ENCODE data around the gene NAB1.

NAB1 gene

DNA sequence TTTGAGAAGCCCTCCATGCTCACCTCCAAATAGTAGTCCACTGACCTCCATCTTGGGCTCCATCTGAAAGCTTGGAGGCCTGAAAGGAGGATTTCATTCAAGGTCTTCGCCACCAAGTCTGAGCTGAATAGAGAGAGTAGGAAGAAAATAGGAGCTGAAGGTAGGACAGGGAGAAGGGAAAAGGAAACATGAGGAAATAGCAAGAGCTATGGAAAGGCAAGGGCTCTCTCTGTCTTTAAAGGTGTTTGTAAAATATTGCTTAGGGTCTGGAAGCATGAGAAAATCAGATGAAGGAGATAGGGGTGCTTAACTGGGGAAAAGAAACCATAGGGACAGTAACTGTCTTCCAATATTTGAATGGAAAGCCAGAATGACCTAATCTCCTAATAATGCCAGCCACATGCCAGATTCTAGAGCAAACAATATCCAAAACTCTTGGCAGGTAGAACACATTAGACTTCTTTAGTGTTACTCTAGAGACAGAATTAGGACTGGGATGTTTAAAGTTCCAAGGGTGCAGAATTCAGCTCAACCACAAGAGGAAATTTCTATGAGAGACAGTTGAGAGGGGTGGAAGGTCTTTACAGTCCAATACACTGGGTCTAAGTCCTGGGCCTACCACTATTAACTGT lies 67.4 kb downstream of the NAB1 start:
- DNase-seq, result no peak

DNA sequence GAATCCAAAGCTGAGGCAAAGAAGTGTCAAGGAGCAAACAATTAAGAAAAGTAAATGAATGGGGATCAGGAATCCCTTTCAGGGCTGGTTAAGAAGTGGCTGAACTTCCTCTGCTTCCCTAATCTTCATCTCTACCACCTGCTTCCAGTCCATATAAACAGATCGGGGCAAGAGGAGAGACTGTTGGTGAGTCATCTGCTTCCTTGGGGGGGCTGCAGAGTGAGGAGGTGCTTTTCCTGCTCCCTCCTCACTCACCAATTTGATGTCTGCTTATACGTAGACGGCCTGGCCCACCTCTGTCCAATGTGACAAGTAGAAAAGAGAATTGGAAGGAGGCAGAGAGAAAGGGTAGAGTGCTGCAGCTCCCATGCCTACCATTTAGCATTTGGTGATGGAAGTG lies 68.4 kb downstream of the NAB1 start:
- DNase-seq, result no peak

DNA sequence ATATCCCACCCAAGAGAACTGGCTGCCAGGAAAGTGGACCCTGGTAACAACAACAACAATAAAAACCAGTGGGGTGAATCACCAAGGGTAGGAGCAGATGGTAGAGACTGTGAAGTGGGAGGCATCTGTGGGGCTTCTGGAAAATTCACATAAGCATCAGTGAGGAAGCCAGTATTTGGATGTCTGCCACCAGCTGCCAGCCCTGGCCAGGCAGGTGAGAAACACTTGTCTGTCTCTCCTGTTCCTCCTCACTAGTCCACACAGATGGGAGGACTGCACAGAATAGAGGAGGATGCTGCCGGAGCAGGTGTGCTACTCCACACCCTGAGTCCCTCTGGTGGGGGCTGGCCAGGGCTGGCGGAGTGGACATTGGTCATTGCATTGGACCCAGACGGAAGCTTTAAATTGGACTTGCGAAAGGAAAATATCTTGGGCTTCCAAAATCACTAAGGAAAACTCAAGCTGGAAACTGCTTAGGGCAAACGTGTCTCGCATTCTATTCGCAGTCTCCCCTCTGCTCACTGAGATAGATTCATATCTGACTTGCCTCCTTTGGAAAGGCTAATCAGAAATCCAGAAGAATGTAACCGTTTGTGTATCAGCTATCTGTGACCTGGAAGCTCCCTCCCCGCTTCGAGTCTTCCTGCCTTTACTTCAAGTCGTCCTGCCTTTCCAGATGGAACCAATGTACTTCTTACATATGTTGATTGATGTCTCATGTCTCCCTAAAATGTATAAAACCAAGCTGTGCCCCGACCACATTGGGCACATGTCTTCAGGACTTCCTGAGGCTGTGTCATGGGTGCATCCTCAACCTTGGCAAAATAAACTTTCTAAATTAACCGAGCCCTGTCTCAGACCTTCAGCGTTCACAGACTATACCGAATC lies 69.1 kb downstream of the NAB1 start:
- DNase-seq, result no peak

DNA sequence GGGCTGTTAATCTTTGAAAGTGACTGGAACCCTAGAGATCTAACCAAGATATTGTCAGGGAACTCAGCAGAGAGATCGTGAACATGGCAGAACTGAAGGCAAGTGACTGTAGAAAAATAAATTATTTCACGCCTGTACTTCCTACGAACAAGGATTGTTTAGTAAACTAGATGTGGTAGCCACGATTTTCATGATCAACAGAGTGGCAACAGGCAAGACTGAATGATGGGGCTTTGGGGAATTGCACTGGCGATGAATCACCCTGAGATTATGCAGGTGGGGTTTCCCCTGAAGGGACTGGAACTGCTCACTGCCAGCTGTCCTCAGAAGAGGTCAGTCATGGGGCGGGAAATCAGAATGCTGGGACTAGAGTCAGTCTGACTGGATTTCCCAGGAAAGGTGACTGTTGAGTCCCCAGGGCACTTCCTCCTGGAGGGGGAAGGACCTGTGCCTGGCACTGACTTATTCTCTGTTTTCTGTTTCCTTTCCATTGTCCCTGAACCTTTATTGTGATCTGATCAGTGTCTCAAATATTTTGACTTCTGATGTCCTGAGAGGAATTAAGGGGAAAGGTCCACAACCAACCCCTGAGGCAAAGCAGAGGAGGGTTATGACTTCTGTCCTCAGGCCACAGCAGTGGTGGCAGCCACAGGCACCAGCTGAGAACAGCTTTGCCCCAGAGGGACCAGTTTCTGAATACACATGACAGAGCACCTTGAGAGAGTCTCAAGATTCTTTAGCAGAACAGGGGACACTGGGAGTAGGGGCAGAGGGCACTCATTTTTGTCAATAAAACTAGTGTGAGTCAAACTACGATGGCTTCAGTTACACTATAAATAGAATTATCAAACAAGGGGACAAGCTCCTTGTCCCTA lies 70.0 kb downstream of the NAB1 start:
- DNase-seq, result no peak

DNA sequence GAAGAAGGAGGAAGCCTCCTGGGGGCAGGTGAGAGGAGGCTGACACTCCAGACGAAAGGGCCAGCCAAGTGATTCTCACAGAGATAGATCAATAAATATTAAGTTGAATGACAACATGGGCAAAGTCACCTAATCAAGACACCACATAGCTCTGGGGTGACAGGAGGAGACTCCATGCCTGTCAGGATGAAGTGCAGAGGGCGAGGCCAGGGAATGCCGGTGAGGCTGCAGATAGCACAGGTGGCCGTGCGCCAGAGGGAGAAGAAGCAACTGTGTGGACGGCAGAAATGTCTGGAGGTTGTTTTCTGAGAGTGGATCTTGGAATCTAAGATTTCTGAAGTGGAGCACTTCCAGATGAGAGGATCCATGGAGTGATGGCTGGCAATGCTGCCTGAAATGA lies 71.4 kb downstream of the NAB1 start:
- DNase-seq, result no peak

DNA sequence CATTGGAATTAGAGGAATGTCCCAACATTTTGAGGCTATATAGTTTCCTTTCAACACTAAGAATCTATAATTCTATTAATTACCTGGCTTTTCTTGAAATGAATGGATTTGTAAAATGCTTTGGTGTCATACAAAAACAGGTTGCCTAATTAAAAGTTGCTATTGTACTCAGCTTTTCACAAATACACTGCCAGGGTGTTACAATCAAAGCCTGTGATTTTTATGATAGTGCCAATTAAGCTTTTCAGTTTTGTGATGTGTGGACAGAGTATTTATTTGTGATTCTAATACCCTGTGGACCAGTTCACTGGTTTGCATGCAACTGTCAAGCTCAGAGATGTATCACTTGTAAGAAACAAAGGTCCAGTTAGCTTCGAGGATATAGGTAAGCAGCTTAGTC lies 71.8 kb downstream of the NAB1 start:
- DNase-seq, result no peak

DNA sequence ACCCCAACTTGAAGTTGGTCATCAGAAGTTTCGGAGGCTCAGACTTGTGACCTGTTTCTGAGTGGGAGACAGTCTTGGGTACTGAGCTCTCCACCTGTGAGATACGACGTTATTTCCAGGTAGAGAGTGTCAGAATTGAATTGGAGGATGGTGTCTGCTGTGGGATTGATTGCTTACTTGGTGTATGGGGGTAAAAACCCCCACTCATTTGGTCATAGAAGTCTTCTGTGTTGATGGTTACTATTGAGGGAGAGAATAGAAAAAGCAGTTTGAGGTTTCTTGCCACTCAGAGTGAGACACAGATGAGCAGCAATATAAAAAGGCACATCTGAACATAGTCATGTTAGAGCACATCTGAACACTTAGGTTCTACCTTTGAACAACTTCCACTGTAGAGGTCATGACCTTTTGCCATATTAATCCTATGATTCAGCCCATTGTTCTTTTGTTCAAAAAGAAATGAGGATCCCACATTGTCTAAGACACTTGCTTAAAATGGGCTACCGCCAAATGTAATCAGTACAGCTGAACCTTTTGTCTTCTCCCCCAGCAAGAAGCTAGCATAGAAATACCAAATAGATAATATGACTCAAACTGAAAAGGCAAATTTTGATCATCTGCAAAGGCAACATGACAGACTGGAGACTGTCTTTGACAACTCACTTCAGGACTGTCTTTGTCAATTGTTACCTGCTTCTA lies 73.3 kb downstream of the NAB1 start:
- no peak for DNase-seq

DNA sequence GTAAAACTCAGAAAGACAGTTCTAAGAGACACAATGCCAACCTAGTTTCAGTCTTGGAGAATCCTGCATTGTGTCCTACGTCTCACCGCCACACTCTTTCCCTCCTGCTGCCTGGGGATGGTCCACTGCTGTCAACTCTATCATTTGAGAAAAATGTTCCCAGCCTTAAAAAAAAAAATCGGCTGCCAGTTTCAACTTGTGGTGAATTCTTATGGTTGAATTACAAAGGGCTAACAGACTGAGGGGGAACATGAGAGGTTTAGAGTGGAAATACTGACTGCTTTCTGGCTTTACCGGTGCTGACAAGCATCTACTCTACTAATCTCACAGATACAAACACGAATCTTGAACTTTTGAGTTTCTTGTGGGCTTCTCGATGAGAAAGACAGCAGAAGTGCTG lies 74.0 kb downstream of the NAB1 start:
- DNase-seq, result no peak

DNA sequence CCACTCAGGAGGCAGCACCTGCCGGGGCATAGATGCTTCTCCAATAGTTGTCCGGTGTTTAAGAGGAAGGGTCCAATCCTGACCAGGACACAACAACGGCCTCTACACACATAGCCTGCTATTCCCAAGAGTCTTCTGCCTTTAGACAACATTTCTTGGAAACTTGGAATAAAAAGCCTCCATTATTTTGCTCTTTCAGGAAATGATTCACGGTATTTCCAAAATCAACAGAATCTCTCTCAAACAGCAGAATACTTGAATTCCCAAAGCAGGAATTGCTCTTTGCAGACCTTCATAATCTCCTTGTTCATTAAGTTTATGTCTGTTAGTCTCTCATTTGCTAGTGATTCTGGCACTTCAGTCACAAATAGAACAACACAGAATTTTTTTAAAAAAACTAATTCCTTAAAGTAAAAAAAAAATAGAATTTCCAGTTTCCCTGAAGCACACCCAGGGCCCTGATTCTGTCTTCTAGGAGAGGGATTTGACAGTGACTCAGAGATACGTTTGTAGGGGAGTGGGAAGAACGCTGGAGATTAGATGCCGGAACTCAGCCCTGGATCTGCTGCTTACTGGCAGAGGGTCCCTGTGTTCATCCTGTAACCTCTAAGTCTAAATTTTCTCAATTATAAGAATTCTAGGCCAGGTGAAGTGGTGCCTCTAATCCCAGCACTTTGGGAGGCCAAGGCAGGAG lies 74.7 kb downstream of the NAB1 start:
- no peak for DNase-seq

DNA sequence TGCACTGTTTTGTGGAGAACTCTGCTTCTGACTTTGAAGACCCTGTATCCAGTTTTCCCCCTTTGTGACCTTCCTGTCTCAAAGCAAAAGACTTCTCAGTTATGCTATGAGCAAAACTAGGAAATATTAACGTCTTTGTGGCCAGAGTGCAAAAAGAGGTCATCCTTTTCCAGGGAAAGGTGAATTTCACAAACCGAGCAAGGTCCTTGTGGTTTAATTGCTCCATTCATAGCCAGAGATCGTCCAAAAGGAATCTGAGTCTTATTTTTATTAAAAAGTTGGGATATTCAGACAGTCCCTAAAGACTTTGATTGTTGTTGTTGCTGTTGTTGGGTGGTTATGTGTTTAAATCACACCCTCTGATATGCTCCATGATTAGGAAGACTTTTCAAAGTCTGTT lies 77.4 kb downstream of the NAB1 start:
- no peak for DNase-seq

DNA sequence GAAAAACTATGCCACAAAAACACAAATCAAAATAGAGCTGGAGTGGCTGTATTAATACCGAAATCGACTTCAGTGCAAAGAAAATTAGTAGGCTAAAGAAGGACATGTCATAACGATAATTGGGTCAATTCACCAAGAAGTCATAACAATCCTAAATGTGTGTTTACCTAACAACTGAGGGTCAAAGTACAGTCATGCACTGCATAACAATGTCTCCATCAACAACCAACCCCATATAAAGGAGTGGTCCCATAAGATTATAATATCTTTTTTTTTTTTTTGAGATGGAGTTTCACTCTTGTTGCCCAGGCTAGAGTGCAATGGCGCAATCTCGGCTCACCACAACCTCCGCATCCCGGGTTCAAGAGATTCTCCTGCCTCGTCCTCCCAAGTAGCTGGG lies 87.5 kb downstream of the NAB1 start:
- no peak for DNase-seq

DNA sequence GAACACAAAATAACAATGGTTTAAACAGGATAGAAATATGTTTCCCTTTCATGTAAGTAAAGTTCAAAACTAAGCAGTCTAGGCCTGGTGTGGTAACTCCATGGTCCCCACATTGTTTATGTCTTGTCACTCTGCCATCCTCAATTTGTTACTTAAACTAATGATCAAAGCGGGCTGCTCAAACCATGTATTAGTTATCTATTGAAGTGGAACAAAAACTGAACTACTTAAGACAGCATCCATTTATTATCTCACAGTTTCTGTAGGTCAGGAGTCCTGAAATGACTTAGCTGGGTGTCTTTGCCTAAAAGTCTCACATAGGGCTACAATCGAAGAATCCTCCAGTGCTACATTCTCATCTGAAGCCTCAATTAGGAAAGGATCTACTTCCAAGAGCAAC lies 91.6 kb downstream of the NAB1 start:
- no peak for DNase-seq
